AML-193 (cell line): ENCODE data around the gene DNER.

Source experiments
- DNase-seq, 2 experiments: peaks; one replicate each; lab custom pipeline; 2025; lab: John Stamatoyannopoulos, UW

Gene DNER

GRCh38 chr2:229669841-229670240, 44.5 kb downstream of the DNER start:
- no peak for DNase-seq

- no peak for DNase-seq
These were observed 47.5 kb downstream of the DNER start for GRCh38 chr2:229666811-229667210.

DNA sequence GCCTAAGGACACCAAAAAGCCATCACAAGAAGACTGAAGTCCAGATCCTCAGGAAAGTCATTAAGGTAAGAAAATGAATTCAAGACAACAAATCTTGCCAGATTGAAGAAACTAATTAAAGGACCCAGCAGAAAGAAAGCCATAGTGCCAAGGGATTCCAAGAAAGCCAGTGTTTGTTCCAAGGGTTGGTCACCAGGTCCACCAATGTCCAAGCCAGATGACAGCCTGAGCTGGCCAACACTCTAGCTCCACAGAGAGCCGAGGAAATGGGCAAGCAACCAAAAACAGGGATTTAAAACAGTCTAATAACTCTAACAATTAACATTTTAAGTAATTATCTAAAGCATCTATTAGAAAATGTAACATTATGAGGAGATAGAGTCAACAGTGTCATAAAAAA, 49.2 kb downstream of the DNER start:
- DNase-seq: no peak

DNA sequence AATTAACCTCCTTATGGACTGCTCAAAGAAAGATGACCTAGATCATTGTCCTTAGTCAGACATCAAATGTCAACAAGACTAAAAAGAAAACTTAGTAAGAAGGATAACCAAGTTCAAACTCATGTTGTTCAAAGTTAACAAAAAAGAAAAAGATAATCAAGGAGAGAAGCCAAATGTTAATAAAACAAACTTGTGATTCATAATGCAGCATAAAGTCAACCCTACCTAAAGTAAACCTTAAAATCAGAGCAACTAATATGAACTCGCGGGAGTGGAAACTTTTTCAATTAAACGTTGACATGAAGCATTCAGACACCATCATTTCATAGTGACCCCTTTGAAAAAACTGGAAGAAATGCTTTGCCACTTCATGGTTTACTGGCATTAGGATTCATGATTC, 52.9 kb downstream of the DNER start:
- DNase-seq: no peak

- no peak for DNase-seq
These were observed 53.4 kb downstream of the DNER start for GRCh38 chr2:229660951-229661350.

- DNase-seq: no peak
These were observed 54.0 kb downstream of the DNER start for GRCh38 chr2:229660391-229660790.

DNA sequence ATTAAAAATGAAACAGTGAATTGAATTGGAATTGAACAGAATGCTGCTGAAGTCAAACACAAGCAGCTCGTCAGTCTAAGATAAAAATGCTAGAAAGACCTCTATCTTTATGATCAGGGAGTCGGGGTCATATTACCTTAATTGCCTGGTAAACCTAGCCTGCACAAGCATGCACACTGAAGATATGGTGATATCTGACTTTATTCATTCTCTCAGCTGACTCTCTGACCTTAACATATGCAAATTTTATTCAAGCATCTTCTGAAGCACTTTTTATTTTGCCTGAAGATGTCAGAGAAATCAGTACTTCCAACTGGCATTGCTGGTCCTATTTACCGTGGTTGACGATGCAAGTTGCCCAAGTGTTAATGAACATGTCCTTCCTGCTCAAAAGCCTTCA, 56.4 kb downstream of the DNER start:
- DNase-seq: no peak

DNA sequence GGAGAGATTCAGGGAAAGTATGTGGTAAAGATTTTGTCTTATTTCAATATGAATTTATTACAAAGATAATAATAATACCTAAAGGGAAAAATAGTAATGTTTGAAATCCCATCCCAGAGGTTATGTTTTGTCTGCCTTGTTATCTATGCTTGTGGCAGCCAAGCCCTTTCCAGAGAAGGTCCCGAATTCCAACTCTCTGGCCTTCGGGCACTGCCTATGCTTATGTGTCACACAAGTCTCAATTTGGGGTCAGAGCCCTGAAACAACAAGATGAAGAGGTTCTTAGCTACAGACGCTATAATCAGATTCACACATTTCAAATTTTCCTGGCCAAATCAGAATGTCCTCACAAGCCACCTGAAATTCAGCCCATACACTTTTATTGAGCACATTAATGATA, 59.9 kb downstream of the DNER start:
- no peak for DNase-seq

- no peak for DNase-seq
These were observed 60.8 kb downstream of the DNER start for GRCh38 chr2:229653531-229653930.

GRCh38 chr2:229652796-229653195, 61.6 kb downstream of the DNER start:
- DNase-seq: no peak

GRCh38 chr2:229650901-229651300, 63.5 kb downstream of the DNER start:
- DNase-seq: no peak

- DNase-seq: no peak
These were observed 64.3 kb downstream of the DNER start for GRCh38 chr2:229650059-229650458.

DNA sequence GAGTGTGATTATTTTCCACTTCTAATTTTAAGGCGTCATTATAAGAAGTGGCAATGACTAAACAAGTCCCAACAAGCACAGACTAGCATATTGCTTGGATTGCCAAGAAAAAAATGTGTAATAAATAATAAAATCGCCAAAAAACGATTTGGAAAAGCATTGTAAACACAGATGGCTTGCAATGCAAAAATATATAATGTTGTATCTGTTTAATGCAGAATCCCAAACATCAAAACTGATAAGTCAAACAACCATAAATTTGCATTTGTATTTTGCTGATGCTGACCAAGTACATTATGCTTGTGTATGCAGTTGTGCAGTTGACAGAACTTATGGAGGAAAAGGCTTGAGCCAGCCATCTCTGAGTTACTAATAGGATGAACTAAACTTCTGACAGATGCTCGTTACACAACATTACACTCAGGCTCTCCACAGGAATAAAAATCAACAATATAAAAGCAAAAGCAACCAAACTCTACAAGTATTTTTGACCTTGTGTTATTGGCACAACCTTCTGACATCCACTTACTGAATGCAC, 68.1 kb downstream of the DNER start:
- no peak for DNase-seq

GRCh38 chr2:229642371-229642770, 72.0 kb downstream of the DNER start:
- no peak for DNase-seq

DNA sequence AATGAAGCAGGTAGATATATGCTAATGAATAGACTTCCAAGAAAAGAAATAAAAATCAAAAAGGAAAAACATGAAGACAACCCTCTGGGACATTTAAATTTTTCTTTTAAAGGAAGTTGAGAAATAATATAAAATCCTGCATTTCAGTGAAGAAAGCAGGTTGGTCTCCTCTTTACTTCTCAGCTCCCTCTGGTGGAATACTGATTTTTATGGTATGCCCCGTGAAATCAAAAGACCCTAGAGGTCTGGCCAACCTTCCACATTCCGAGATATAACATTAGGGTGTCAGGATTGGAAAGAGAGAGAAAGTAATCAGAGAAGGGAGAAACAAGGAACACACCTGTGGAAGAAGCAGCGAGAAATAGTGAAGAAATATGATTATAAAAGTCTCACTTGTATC, 72.7 kb downstream of the DNER start:
- no peak for DNase-seq

DNA sequence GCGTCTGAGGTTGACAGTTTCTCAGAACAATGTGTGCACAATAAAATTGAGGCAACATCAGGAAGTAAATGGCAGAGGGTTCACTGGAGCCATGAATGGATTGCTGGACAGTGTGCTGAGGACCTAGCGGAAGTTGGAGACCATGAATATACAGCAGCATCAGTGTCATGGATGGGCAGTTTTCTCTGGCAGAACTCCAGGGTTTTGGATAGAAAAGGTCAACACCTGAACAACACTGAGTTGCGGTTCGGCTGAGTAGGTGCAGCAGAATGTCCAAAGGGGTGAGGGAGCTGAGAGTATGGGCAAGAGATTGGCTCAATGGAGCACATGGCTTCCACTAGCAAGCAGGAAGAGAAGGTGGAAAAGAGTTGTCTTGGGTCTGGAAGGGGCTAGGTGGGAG, 73.7 kb downstream of the DNER start:
- no peak for DNase-seq

- no peak for DNase-seq
These were observed 77.8 kb downstream of the DNER start for GRCh38 chr2:229636571-229636970.

DNA sequence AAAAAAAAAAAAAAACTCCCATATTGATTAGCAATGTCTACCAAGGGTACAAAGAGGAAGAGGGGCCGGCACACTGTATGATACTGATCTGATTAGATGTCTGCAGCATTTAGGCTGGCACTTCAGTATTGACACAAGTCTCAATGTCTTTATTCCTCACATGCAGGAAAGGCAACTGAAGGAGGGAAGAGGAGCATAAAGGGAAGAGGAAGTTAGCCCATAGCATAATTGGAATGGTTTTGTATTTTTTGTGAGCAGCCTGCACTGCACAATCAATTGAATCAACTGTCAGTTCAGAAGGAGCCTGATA, 79.0 kb downstream of the DNER start:
- no peak for DNase-seq

- no peak for DNase-seq
These were observed 79.6 kb downstream of the DNER start for GRCh38 chr2:229634601-229635370.

- DNase-seq: no peak
These were observed 80.8 kb downstream of the DNER start for GRCh38 chr2:229633556-229633955.

DNA sequence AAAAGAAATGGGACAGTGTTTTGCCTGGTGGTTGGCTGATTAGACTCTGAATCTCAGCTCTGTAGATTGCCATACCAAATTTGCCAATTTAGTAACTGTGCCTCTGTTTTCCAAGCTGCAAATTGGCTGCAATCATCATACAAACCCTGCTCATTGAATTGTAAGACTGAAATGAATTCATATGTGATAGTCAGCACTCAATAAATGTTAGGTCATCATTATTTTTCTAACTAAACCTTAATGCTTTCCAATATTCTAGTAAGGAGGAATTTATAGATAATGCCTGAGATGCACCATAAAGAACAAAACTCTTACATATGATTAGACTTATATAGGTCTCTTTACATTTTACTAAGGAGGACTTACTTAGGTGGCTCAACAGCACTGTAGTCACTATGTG, 85.3 kb downstream of the DNER start:
- DNase-seq: no peak

GRCh38 chr2:229627728-229628127, 86.6 kb downstream of the DNER start:
- DNase-seq: no peak

- DNase-seq: no peak
These were observed 91.6 kb downstream of the DNER start for GRCh38 chr2:229622495-229623355.
